ENCODE measurements around the gene MAN1B1.
A peak's percentile ranks its signal among the peaks of the same experiment; 100 is the strongest.

MAN1B1 gene

DNA sequence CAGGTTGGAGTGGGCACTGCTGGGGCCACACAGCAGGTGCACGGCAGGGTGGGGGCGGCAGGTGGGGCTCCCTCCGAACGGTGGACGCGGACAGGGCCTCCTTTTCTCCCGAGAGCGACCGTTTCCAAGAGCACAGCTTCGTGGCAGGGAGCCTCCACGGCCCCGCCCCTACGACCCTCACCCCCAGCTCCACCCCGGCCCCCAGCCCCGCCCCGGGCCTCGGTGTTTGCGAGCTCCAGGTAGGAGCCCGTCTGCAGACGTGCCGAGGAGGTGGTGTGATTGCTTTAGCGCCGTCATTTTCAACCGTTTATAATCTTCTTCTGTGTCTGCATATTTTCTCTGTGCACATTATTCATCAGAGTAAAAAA lies 61.0 kb downstream of the MAN1B1 start:
- TF ChIP-seq, protein P1, sequence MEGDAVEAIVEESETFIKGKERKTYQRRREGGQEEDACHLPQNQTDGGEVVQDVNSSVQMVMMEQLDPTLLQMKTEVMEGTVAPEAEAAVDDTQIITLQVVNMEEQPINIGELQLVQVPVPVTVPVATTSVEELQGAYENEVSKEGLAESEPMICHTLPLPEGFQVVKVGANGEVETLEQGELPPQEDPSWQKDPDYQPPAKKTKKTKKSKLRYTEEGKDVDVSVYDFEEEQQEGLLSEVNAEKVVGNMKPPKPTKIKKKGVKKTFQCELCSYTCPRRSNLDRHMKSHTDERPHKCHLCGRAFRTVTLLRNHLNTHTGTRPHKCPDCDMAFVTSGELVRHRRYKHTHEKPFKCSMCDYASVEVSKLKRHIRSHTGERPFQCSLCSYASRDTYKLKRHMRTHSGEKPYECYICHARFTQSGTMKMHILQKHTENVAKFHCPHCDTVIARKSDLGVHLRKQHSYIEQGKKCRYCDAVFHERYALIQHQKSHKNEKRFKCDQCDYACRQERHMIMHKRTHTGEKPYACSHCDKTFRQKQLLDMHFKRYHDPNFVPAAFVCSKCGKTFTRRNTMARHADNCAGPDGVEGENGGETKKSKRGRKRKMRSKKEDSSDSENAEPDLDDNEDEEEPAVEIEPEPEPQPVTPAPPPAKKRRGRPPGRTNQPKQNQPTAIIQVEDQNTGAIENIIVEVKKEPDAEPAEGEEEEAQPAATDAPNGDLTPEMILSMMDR (IDR thresholded peaks at IDR 0.05; ENCODE audit: control insufficient read depth, extremely low read depth, insufficient read depth) = no peak
- no peak for DNase-seq (ENCODE audit: low read depth)
- H3K4me3 ChIP-seq (ENCODE audit: low read depth, low read length) = no peak overlapping the region

DNA sequence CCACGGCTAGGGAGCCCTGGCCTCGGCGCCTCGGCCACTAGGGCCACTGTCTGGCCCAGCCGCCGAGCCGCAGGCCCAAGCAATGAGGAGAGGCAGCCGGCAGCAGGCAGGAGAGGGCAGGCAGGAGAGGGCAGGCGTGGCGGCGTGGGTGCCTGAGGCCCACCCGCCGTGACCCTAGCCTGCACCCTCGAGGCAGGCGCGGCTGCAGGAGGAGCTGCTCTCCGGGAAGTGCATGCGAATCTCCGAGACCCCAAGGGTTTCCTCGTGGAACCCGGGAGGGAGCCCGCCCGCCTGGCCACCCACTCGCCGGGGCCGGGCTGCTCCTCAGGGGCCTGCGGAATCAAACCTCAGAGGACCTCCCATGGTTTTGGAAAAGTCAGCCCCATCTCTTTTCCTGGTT lies 61.5 kb downstream of the MAN1B1 start:
- H3K4me3 ChIP-seq (ENCODE audit: low read depth, low read length) = no peak overlapping the region
- TF ChIP-seq, protein P1 (IDR thresholded peaks at IDR 0.05; ENCODE audit: control insufficient read depth, extremely low read depth, insufficient read depth) = no peak
- DNase-seq (ENCODE audit: low read depth) = no peak

DNA sequence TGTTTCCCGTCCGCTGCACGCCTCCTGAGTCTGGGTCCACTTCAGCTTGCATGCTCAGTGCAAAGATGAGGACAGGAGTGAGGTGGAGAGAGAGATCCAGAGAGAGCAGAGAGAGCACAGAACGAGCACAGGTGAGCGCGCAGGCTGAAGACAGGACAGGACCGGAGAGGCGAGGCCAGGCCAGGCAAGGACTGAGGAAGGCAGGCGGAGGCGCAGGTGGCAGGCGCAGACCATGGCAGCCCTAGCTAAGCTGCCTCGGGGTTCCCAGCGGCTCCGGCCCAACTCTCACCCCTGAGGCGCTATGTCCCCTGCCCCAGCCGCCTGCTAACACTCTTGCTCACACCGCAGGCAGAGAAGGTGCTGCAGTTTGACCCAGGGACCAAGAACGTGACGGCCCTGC lies 61.9 kb downstream of the MAN1B1 start:
- no peak overlapping the region for H3K4me3 ChIP-seq (ENCODE audit: low read depth, low read length)
- TF ChIP-seq, protein P1 (IDR thresholded peaks at IDR 0.05; ENCODE audit: control insufficient read depth, extremely low read depth, insufficient read depth) = no peak
- no peak for DNase-seq (ENCODE audit: low read depth)

DNA sequence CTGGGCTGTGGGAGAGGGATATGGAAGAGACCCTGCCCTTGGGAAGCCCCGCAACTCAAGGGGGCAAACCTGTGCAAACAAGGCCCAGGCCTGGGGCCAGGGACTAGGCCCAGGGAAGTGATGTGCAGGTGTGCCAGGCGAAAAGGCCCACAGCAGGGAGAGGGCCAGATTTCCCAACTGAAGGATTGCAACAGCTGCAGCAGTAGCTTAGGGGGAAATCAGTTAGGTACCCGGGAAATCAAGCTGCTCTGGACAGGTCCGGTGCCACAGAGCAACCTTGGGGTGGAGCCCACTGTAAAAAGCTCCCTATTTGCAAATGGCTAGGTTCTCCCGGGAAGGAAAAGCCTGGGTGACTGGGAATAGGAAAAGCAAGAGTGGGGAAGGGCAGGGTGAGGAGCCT lies 62.6 kb downstream of the MAN1B1 start:
- no peak for DNase-seq (ENCODE audit: low read depth)

DNA sequence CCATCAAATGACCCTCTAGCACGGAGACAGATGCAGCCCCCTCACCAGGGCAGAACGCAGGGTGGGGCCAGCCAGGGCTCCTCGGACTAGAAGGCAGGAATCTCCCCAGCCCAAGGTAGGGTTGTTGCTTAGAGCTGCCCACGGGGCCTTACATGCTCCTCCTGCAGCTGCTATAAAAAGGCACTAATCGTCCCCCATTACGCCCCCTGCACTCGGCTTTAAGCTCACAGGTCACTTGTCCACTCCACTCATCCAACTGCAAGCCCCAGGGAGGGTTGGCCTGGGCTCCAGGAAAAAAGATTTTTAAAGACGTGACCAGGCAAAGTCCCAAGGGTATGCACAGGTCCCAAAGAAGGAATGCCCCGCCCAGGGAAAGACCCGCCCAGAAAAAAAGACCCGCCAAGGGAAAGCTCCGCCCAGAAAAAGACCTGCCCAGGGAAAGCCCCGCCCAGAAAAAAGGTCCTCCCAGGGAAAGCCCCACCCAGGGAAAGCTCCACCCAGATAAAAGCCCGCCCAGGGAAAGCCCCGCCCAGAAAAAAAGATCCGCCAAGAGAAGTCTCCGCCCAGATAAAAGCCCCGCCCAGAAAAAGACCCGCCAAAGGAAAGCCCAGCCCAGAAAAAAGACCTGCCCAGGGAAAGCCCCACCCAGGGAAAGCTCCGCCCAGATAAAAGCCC lies 63.3 kb downstream of the MAN1B1 start:
- TF ChIP-seq, protein P1 (IDR thresholded peaks at IDR 0.05; ENCODE audit: control insufficient read depth, extremely low read depth, insufficient read depth) = no peak
- peak overlapping the region; percentile 4 for H3K4me3 ChIP-seq (ENCODE audit: low read depth, low read length)
- peak; percentile 79 for DNase-seq (ENCODE audit: low read depth)

More for the DNA sequence above, 62.6 kb downstream of the MAN1B1 start:
- H3K4me3 ChIP-seq (ENCODE audit: low read depth, low read length) = peak overlapping the region; percentile 4
- TF ChIP-seq, protein P1 (IDR thresholded peaks at IDR 0.05; ENCODE audit: control insufficient read depth, extremely low read depth, insufficient read depth) = no peak

DNA sequence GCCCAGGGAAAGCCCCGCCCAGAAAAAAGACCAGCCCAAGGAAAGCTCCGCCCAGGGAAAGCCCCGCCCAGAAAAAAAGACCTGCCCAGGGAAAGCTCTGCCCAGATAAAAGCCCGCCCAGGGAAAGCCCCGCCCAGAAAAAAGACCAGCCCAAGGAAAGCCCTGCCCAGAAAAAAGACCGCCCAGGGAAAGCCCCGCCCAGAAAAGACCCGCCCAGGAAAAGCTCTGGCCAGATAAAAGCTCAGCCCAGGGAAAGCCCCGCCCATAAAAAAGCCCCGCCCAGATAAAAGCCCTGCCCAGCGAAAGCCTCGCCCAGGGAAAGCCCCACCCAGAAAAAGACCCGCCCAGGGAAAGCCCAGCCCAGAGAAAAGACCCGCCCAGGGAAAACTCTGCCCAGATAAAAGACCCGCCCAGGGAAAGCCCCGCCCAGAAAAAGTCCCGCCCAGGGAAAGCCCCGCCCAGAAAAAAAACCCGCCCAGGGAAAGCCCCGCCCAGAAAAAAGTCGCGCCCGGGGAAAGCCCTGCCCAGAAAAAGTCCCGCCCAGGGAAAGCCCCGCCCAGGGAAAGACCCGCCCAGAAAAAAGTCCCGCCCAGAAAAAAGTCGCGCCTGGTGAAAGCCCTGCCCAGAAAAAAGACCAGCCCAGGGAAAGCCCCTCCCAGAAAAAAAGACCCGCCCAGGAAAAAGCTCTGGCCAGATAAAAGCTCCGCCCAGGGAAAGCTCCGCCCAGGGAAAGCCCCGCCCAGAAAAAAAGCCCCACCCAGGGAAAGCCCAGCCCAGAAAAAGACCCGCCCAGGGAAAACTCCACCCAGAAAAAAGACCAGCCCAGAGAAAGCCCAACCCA lies 64.1 kb downstream of the MAN1B1 start:
- H3K4me3 ChIP-seq (ENCODE audit: low read depth, low read length) = no peak overlapping the region
- TF ChIP-seq, protein P1 (IDR thresholded peaks at IDR 0.05; ENCODE audit: control insufficient read depth, extremely low read depth, insufficient read depth) = no peak
- peak; percentile 70 for DNase-seq (ENCODE audit: low read depth)
